D341Med (cell line): Measurements from ENCODE around the gene PTPDC1.
"Not testable (repeated sequence)": the region's sequence is repeated elsewhere in the genome, so short reads cannot be mapped to it uniquely, and the experiment has no call there.

Experiments
- DNase-seq: peaks from one replicate; pipeline ENCODE4 v3.0.0; 2012; ENCODE audit warnings: low spot score

The PTPDC1 gene

DNA sequence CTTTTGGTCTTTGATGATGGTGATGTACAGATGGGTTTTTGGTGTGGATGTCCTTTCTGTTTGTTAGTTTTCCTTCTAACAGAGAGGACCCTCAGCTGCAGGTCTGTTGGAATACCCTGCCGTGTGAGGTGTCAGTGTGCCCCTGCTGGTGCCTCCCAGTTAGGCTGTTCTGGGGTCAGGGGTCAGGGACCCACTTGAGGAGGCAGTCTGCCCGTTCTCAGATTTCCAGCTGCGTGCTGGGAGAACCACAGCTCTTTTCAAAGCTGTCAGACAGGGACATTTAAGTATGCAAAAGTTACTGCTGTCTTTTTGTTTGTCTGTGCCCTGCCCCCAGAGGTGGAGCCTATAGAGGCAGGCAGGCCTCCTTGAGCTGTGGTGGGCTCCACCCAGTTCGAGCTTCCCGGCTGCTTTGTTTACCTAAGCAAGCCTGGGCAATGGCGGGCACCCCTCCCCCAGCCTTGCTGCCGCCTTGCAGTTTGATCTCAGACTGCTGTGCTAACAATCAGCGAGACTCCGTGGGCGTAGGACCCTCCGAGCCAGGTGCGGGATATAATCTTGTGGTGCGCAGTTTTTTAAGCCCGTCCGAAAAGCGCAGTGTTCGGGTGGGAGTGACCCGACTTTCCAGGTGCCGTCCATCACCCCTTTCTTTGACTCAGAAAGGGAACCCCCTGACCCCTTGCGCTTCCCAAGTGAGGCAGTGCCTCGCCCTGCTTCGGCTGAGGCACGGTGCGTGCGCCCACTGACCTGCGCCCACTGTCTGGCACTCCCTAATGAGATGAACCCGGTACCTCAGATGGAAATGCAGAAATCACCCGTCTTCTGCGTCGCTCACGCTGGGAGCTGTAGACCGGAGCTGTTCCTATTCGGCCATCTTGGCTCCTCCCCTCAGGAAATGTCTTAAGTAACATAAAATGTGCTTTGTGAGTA is 10.2 kb downstream of the PTPDC1 start:
- DNase-seq, result not testable (repeated sequence)

DNA sequence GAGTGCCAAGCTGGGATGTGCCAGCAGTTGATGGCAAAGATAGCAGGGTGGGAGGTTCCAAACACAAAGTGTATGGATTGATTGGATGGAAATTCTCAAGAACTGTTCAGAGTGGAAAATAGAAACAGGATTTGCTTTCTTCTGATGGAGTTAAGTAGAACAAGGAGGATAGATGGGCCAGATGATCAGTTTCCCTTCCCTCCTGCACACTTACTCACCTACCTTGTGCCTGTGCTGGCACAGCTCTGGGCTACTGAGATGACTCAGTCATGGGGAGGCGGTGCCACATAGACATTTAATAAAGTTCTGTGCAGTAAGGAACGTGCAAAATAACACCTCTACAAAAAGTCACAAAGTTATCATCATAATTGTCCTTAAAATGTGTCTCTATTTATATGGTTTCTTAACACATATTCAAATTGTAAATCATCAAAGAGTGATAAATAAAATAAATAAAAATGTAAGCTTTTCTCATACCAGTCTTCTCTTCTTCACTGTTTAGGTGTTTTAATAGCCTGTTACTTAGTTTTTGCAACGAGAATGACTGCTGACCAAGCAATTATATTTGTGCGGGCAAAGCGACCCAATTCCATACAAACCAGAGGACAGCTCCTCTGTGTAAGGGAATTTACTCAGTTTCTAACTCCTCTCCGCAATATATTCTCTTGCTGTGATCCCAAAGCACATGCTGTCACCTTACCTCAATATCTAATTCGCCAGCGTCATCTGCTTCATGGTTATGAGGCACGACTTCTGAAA is 12.7 kb downstream of the PTPDC1 start:
- no peak for DNase-seq

DNA sequence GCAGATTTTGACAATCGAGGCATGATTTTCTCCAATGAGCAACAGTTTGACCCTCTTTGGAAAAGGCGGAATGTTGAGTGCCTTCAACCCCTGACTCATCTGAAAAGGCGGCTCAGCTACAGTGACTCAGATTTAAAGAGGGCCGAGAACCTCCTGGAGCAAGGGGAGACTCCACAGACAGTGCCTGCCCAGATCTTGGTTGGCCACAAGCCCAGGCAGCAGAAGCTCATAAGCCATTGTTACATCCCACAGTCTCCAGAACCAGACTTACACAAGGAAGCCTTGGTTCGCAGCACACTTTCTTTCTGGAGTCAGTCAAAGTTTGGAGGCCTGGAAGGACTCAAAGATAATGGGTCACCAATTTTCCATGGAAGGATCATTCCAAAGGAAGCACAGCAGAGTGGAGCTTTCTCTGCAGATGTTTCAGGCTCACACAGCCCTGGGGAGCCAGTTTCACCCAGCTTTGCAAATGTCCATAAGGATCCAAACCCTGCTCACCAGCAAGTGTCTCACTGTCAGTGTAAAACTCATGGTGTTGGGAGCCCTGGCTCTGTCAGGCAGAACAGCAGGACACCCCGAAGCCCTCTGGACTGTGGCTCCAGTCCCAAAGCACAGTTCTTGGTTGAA is 13.6 kb downstream of the PTPDC1 start:
- DNase-seq, result no peak

DNA sequence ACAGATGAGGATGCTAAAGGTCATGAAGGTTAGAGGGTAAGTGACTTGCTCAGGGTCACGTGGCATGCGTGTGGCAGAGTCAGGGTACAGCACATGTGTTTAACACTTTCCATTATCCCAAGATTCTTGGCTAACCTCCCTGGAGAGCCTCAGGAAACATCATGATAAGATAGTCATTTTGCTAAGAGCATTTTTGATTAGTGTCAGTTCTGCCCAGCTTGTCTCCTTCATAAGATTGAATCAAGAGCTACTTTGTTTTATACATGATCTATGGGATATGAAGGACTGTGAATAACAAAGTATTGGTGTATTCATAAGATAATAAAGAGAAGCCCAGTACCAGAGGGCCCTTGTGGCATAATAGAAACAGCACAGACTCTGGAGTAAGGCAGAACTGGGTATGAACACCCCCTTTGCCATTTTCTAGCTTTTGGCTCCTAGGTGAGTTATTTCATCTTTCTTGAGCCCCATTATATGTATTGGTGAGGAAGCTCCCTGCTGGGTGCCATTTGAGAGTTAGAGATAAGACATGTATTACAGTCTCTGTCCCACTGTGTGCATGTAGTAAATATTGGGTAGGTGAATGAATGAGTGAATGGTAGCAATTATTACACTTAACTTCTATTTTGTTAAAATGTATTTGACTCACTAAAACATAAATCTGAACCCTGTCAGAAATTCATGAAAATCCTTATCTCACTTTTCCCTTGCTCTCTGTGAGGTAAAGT is 16.1 kb downstream of the PTPDC1 start:
- DNase-seq, result no peak

DNA sequence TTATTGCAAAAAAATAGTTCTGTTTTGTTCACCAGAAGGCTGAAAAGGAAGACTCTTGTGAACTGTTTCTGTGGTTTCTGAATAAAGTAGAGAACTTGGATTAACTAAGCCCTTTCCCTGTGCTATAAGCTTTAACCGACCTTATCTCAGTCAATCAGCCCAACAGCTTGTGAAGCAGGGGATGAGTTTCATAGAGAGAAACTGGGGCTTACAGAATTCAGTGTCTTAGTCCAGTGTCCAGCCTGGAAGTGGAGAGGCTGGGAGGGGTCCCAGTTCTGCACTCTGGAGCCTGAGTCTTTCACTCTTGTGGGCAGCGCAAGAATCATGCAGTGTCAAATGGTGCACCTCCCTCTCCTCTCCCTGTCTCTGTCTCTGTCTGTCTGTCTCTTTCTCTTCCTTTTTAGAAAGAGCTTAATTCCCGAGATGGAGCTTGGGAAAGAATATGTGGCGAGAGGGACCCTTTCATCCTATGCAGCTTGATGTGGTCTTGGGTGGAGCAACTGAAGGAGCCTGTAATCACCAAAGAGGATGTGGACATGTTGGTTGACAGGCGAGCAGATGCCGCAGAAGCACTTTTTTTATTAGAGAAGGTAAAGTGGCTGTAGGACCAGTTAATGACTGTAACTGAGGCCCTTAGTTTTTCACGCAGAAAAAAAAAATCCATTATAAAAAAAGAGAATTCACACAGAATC is 17.0 kb downstream of the PTPDC1 start:
- no peak for DNase-seq

DNA sequence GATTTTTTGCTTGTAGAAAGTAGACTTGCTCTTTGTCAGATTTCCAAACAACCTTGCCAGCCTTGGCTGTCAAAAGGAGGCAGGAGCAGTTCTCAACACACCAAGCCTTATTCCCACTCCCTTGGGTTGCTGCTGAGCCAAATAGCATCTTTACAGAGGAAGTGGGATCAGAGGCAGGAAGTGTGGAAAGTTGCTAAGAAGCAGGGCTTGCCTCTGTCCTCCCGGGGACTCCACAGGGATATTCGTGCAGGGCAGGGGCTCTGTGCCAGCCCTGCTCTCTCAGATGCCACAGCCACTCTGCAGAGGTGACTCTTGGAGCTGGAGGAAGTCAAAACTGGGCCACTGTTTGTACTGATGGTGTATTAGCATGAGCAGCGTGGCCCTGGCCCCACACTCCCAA is 24.3 kb downstream of the PTPDC1 start:
- DNase-seq, result no peak

DNA sequence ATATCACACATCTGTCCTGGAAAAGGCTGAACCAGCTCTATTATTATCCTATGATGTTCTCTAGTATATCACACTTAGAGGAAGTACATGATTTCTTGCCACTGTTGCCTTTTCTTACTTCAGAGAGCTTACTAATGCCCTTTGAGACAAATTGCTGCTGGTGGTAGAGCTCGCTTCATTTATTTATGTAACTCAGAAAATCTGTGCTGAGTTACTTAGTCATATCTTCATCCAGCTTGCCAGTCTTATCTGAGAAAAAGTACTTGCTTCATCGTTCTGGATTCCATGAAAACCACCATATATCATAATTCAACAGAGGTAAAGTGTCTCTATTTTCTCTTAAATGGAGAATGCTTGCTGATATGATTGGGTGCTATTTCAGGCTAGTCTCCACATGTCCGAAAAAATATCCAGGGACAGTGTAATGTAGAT is 26.6 kb downstream of the PTPDC1 start:
- no peak for DNase-seq

DNA sequence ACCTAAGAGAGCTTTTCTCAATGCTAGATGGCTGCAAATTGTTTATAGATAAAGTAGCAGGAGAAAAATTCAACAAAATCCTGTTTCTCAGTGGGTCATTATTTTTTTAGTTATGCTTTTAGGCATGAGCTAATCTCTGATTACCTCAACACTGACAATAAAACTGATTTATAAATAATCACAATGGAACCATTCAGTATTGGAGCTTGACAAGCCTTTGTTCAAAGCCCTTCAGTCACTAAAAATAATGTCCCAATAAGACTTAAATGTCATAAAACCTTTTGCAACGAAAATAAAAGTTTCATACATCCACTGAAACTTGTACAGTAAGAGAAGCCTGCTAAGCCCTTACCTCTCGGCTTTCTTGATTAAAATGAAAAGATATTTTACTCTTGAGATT is 27.2 kb downstream of the PTPDC1 start:
- DNase-seq, result no peak

DNA sequence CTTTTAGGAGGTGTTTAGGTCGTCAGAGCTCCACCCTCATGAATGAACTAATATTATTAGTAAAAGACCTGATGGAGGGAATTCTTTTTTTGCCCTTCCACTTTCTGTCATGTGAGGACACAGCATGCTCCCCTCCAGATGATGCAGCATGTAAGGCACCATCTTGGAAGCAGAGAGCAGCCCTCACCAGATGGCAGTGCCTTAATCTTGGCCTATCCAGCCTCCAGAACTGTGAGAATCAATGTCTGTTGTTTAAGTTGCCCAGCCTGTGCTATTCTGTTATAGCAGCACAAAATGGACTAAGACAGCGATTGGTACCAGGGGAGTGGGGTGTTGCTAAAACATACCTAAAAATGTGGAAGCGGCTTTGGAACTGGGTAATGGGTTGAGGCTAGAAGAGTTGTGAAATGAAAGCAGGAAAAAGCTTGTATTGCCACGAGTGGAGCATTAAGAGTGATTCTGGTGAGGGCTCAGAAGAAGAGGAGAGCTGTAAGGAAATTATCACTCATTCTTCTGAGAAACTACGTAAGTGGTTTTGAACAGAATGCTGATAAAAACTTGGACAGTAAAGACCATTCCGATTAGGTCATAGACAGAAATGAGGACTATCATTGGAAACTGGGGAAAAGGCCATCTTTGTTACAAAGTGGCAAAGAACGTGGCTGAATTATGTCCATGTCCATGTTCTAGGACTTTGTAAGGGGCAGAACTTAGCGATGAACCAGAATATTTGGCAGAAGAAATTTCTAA is 28.6 kb downstream of the PTPDC1 start:
- DNase-seq, result no peak

DNA sequence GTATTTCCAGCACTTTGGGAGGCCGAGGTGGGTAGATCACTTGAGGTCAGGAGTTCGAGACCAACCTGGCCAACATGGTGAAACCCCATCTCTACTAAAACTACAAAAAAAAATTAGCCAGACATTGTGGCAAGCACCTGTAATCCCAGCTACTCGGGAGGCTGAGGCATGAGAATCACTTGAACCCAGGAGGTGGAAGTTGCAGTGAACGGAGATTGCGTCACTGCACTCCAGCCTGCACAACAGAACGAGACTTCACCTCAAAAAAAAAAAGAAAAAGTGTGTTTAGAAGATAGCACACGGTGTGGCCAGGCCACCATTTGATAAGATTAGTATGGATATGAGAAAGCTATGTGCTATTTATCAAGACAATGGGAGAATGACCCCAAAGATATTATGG is 35.8 kb downstream of the PTPDC1 start:
- DNase-seq, result not testable (repeated sequence)

DNA sequence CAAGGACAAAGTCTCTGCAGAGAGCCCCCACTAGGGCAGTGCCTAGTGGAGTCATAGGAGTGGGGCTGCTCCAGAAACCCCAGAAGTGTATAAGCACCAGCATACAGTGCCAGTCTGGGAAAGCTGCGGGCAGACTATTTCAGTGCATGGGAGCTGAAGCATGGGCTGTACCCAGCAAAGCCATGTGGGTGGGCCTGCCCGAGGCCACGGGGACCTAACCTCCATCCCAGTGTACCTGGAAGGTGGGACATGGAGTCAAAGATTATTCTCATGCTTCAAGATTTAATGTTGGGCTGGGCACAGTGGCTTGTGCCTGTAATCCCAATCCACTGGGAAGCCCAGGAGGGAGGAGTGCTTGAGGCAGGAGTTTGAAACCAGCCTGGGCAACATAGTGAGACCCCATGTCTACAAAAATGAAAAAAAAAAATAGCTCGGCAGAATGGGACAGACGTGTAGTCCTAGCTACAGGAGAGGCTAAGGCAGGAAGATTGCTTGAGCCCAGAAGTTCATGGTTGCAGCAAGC is 36.7 kb downstream of the PTPDC1 start:
- DNase-seq, result no peak

DNA sequence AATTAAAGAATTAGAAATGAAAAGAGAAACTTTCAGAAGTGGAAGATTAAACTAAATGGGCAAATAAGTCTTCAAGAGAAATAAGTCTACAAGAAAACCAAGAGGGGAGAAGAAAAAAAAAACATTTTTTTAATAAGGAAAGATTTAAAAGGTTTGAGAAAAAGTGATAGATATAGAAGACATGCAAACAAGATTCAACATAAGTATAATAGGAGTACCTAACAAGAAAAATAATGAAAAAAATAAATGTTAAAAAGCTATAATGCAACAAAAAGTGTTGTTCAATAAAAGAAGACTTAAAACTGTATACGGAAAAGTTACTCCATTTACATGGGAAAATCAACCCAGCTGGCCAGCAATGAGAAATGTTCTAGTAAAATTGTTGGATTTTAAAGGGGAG is 42.6 kb downstream of the PTPDC1 start:
- DNase-seq, result no peak

DNA sequence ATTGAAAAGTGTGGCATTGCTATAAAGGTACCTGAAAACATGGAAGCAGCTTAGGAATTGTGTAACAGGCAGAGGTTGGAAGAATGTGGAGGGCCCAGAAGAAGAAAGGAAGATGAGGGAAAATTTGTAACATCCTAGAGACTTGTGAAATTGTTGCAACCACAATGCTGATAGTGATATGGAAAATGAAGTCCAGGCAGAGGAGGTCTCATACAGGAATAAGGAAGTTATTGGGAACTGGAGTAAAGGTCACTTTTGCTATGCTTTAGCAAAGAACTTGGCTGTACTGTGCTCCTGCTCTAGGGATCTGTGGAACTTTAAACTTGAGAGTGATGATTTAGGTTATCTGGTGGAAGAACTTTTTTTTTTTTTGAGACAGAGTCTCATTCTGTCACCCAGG is 43.5 kb downstream of the PTPDC1 start:
- DNase-seq, result no peak

DNA sequence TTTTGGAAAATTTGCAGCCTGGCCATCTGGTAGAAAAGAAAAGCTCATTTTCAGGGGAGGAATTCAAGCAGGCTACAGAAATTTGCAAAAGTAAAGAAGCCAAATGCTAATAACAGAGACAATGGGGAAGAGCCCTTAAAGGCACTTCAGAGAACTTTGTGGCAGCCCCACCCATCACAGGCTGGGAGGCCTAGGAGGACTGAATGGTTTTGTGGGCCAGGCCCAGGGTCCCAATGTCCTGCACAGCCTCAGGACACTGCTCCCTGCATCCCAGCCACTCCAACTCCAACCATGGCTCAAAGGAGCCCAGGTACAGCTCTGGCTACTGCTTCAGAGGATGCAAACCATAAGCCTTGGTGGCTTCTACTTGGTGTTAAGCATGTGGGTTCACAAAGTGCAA is 44.3 kb downstream of the PTPDC1 start:
- DNase-seq, result no peak

DNA sequence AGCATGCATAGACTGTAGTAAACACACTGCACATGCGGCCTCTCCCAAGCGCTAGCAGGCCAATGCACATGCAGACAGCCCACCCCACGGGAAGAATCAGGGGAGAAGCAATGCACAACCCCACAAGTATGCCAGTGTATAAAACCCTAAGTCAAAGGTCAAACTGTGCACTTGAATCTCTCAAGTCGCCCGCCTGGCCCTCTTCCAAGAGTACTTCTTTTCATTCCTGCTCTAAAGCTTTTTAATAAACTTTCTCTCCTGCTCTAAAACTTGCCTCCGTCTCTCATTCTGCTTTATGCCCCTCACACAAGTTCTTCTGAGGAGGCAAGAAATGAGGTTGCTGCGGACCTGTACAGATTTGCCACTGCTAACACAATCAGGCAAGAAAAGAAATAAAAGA is 50.4 kb downstream of the PTPDC1 start:
- no peak for DNase-seq

DNA sequence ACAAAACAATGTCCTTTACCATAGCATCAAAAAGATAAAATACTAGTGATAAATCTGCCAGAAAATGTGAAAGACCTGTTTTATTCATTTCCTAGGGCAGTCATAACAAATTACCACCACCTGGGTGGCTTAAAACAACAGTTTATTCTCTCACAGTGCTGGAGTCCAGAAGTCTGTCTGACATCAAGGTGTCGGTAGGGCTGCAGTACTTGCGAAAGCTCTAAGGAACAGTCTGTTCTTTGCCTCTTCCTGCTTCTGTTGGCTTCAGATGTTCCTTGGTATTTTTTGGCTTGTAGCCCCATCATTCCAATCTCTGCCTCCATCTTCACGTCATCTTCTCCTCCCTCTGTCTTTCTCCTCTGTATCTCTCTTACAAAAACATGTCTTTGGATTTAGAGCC is 51.0 kb downstream of the PTPDC1 start:
- DNase-seq, result no peak

DNA sequence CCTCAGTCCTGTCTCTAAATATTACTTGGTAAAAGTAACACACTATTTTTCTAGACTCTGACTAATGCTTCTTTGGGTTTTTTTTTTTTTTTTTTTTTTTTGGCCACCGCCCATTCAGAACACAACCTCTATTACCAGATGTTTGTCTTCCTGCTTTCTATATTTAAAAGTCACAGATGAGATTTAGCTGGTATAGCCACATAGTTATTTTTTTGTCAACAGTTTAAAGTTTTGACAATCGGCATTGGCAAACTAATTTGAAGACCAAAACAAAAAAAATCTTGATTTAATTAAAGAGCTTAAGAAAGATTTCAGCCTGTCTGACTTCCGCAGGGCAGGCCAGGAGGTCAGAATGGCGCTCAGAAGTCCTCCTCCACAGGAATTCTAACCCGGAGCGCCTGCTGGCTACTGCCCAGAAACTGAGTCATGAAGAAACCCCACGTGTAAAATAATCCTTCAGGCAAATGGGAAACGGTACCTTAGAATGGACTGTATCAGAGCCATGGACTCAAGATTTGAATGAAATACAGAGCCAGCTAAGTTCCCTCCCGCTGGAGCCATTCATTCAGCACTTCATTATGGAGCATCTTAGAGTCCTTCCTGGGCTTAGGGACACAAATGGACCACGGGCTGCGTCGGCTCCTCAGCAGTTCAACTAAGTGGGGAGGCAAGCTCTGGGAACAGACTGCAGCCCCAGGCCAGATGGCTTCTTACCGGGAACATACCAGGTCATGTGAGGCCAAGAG is 55.6 kb downstream of the PTPDC1 start:
- DNase-seq, result no peak

DNA sequence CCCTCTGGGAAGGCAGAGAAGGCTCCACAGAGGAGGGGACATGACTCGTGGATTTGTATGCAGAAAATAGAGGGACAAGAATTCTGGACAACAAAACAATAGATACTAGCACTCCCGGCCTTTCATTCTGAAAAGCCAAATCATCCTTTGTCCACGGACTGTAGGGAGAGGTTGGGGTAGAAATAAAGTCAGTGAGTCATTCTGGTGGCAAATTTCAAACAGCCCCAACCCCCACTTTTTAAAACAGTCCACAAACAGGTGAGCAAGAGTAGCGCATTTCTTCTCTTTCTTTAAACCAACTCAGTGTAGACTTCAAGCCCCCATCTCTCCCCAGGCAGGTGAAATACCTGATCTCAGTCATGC is 56.1 kb downstream of the PTPDC1 start:
- DNase-seq, result no peak

DNA sequence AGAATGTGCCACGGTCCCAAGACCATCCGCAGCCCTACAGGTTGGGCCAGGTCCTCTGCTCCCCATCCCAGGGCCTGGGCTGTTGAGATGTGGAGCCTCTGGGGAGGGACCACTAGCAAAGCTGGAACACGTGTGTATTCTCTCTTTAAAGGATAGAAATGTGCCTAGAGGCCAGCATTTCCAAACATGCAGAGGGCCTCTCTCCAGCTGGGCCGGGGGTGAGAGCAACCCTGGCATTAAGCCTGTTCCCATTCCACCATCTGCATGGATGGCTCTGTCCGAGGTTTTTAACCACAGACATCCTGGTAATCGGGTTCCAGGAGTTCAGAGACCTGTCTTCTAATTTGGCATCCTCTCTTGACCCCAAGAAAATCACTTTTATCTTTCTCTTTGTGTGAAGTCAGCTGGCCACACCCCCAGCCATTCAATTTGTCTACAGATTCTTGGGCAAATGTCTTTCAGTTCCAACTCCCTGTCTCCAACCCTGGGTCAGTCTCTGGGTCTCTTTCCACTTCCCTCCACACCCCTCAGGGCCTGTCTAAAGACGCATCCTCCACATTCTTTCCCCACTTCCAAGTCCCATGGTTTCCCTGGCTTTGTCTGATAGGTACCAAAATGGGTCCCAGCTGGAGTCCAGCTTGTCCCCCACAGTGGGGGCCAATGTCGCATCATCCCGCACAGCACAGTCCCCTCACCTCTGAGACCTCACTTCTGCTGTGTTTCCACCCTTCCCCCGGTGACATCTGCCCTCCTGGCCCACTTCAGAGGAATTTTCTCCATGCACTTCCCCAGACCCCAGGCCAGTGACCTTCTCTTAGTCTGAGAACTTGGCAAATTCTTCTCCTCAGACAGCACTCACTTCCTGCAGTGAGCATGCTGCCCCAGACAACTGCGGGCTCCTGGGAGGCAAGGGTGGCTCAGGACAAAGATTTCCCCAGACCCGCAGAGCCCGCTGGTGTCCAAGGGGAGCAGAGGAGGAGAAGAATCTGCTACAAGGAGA is 56.8 kb downstream of the PTPDC1 start:
- DNase-seq, result no peak
